ENCODE measurements around the gene MYLK2. TPM values are rescaled to one million over a fixed set of nuclear protein-coding genes. Genes with fewer than 3 reads are reported as not detected.

MYLK2 gene
- polyA plus RNA-seq, 1 donor (not counting 4 experiments of a cell fraction or from before 2014, with no cell fraction given): 0.05 TPM

GRCh38 chr20:31870726-31871617 is 51.8 kb downstream of the MYLK2 start:
- dilution Hi-C loops (cut with MboI; ENCODE audit: extremely low pct_ligation_motif_present, low sequenced_read_pairs): no loop called here
- H3K9me1 ChIP-seq (ENCODE audit: control insufficient read depth, extremely low read depth, insufficient read depth, low read length): no peaks in the 10 kb centered on the region
- no peak overlapping the region for H2AFZ ChIP-seq (ENCODE audit: control insufficient read depth, low read length)
- H3K4me1 ChIP-seq (ENCODE audit: control insufficient read depth, extremely low read depth, insufficient read depth, low read length): no peaks in the 10 kb centered on the region
- TF ChIP-seq, protein P1, sequence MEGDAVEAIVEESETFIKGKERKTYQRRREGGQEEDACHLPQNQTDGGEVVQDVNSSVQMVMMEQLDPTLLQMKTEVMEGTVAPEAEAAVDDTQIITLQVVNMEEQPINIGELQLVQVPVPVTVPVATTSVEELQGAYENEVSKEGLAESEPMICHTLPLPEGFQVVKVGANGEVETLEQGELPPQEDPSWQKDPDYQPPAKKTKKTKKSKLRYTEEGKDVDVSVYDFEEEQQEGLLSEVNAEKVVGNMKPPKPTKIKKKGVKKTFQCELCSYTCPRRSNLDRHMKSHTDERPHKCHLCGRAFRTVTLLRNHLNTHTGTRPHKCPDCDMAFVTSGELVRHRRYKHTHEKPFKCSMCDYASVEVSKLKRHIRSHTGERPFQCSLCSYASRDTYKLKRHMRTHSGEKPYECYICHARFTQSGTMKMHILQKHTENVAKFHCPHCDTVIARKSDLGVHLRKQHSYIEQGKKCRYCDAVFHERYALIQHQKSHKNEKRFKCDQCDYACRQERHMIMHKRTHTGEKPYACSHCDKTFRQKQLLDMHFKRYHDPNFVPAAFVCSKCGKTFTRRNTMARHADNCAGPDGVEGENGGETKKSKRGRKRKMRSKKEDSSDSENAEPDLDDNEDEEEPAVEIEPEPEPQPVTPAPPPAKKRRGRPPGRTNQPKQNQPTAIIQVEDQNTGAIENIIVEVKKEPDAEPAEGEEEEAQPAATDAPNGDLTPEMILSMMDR (optimal IDR thresholded peaks at IDR 0.05 in 1 of 3, IDR thresholded peaks at IDR 0.05 in 1 of 3, conservative IDR thresholded peaks at IDR 0.05 in 1 of 3; ENCODE audit: extremely low read depth in 1 of 3, insufficient read depth in 2 of 3, low read length in 3 of 3): no peak
- peak; percentile 98 for TF ChIP-seq EZH2 (IDR thresholded peaks at IDR 0.05; ENCODE audit: low read length)
- H3K27ac ChIP-seq (ENCODE audit: control insufficient read depth, insufficient read depth, low read length): no peak overlapping the region
- no peaks in the 10 kb centered on the region for H3K9me3 ChIP-seq (ENCODE audit: control insufficient read depth, low read depth, low read length)
- no peaks in the 10 kb centered on the region for H3K79me2 ChIP-seq (ENCODE audit: control insufficient read depth, insufficient read depth, low read length)
- H3K4me2 ChIP-seq (ENCODE audit: control insufficient read depth, extremely low read depth, insufficient read depth, low read depth, low read length): no peak overlapping the region
- H3K9ac ChIP-seq (ENCODE audit: control insufficient read depth, extremely low read depth, insufficient read depth, low read length): no peak overlapping the region
- no peak overlapping the region for H3K4me3 ChIP-seq (ENCODE audit: control insufficient read depth in 2 of 3, extremely low read depth in 1 of 3, insufficient read depth in 2 of 3, low read depth in 1 of 3, low read length in 3 of 3)
- DNase-seq (ENCODE audit: low read depth, low spot score) (no peak), FAIRE-seq (no peak)
- no peaks in the 10 kb centered on the region for H4K20me1 ChIP-seq (ENCODE audit: control insufficient read depth, extremely low read depth, insufficient read depth, low read length)
- peaks cover 51% of the 10 kb centered on the region for H3K27me3 ChIP-seq (ENCODE audit: control insufficient read depth, extremely low read depth, insufficient read depth, low read length)
- H3K36me3 ChIP-seq (ENCODE audit: control insufficient read depth in 2 of 2, extremely low read depth in 1 of 2, insufficient read depth in 2 of 2, low read length in 2 of 2): no peaks in the 10 kb centered on the region

GRCh38 chr20:31871618-31871954 is 52.4 kb downstream of the MYLK2 start:
- no peaks in the 10 kb centered on the region for H3K79me2 ChIP-seq (ENCODE audit: control insufficient read depth, insufficient read depth, low read length)
- DNase-seq (ENCODE audit: low read depth, low spot score): no peak
- no peaks in the 10 kb centered on the region for H3K4me1 ChIP-seq (ENCODE audit: control insufficient read depth, extremely low read depth, insufficient read depth, low read length)

More at GRCh38 chr20:31871618-31871954, 52.4 kb downstream of the MYLK2 start:
- TF ChIP-seq, protein P1 (optimal IDR thresholded peaks at IDR 0.05 in 1 of 3, IDR thresholded peaks at IDR 0.05 in 1 of 3, conservative IDR thresholded peaks at IDR 0.05 in 1 of 3; ENCODE audit: extremely low read depth in 1 of 3, insufficient read depth in 2 of 3, low read length in 3 of 3): no peak
- no peak for TF ChIP-seq EZH2 (IDR thresholded peaks at IDR 0.05; ENCODE audit: low read length)
- Histone ChIP-seq H3K9me3 (ENCODE audit: control insufficient read depth, low read depth, low read length) (no peaks in the 10 kb centered on the region), H3K4me2 (ENCODE audit: control insufficient read depth, extremely low read depth, insufficient read depth, low read depth, low read length) (no peak overlapping the region), H3K9ac (ENCODE audit: control insufficient read depth, extremely low read depth, insufficient read depth, low read length) (no peak overlapping the region), H3K27me3 (ENCODE audit: control insufficient read depth, extremely low read depth, insufficient read depth, low read length) (peaks cover 51% of the 10 kb centered on the region), H3K27ac (ENCODE audit: control insufficient read depth, insufficient read depth, low read length) (no peak overlapping the region), H4K20me1 (ENCODE audit: control insufficient read depth, extremely low read depth, insufficient read depth, low read length) (no peaks in the 10 kb centered on the region), H3K4me3 (ENCODE audit: control insufficient read depth in 2 of 3, extremely low read depth in 1 of 3, insufficient read depth in 2 of 3, low read depth in 1 of 3, low read length in 3 of 3) (no peak overlapping the region), H3K9me1 (ENCODE audit: control insufficient read depth, extremely low read depth, insufficient read depth, low read length) (no peaks in the 10 kb centered on the region), H3K36me3 (ENCODE audit: control insufficient read depth in 2 of 2, extremely low read depth in 1 of 2, insufficient read depth in 2 of 2, low read length in 2 of 2) (no peaks in the 10 kb centered on the region), H2AFZ (ENCODE audit: control insufficient read depth, low read length) (no peak overlapping the region)
- dilution Hi-C loops (cut with MboI; ENCODE audit: extremely low pct_ligation_motif_present, low sequenced_read_pairs): no loop called here
- FAIRE-seq: no peak

Measured in keratinocyte (primary cell).